Measurements from ENCODE around the gene THADA.

THADA gene

DNA sequence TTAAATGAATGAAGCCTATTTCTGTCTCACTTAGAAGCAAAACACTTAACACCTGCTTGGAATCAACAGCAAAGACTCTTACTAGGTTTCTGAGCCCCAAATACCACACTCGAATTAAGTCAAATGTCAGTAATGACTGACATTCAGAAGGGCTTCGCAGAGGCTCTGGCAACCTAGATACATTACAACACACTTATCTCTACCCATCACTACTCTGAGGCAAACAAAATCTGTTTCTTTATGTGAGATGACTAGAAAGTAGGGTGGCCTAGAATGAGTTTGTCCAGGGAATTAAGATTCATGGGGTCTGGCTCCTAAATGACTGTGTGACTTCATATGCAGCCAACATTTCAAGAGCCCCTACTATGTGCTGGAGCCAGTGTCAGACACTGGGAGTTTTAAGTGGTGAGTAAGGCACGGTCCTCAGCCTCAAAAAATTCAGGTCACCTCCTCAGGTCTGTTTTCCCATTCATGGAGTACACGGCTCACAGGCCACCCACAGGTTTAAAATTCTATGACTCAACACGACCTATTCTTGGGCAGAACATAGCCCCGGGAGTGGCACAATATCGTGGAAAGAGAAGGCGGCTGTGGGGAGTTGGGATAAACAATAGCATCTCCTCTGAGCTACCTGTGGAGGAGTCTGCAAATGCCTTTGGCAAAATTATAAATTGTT lies 219.2 kb downstream of the THADA start:
- no peak for DNase-seq

DNA sequence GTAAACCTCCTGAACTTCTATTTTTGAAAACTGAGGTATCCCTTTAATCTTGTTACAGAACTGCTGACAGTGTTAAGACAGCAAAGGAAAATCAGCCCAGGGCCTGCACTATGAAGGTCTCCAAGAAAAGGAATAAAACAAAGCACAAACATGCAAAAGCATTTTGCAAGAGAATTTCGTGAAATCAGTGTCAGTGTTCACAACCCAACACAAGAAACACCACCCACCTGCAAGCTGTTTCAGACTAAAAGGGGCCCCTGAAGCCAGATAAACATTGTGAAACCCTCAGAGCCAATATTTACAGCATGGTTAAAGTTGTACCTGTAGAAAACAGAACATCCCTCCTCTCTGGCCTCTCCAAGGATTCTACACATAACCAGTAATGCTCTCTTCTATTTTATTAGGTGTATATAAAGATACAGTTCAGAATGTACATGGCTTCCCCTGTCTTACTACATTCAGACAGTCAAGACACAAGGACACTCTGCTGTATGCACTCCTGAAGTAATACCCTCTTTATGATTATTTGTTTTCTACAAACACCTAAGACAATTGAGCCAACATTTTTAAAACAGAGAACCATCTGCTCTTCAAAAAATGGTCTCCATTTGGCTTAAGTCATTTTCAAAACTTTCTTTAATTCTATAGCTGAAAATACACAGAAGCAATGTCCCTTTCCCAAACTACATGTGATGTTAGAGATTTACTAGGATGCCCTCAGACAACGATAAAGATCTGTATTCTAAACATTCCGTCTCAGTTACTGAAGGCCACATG lies 219.9 kb downstream of the THADA start:
- DNase-seq, result no peak

DNA sequence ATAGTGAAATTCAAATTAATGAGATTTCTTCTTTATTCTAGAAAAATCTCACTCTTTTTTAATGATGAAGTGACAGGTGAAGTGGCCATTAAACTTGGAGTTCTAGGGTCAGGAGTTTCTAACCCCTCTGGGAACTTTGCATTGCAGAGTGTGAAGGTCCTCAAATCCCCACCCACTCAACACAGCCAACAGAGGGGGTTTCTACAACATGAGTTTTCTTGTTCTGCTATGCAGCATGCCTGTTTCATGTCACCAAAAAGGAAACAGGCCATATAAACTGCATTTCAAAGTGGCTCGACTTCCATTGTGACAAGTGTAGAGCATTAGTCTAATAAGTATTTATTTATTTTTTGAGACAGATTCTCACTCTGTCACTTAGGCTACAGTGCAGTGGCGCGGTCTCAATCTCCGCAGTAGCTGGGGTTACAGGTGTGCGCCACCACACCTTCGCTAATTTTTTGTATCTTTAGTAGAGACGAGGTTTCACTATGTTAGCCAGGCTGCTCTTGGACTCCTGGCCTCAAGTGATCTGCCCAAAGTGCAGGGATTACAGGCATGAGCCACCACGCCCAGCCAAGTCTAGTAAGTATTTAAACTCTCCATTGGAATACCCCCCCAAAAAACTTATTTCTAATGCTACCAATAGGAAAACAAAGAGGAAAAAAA lies 223.3 kb downstream of the THADA start:
- no peak for DNase-seq

DNA sequence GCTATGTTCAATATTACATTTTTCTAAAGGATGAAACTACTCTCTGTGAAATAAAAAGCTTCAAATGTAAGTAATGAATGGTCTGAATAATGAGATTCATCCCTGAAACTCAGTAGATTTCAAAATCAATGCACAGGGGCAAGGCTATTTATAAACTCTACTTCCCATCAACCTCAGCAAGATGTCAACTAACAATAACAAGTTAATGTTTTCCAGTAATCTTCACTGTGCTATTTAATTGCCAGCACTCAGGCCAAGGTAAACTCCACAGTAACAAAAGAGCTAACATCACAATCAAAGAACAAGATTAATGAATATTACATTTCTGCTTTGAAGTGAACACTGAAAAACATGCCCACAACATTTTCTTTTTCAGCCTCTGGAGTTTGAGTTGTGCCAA lies 225.1 kb downstream of the THADA start:
- DNase-seq, result no peak

DNA sequence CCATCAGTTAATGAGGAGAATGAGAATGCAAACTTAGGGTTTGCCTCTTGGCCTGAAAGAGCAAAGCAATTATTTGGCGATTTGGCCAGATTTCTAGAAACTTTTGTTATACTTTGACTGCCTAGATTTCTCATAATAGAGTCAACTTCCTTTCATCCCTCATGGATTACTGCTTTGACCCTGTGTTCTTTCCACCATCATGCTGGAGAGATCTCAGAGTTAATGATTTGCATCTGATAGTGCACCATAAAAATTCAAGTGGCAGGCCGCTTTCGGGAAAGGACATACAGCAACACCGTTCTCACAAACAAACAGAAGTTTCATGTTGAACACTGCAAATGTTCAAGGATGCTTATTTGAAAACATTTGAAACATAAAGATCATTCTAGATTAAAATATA lies 225.7 kb downstream of the THADA start:
- no peak for DNase-seq

DNA sequence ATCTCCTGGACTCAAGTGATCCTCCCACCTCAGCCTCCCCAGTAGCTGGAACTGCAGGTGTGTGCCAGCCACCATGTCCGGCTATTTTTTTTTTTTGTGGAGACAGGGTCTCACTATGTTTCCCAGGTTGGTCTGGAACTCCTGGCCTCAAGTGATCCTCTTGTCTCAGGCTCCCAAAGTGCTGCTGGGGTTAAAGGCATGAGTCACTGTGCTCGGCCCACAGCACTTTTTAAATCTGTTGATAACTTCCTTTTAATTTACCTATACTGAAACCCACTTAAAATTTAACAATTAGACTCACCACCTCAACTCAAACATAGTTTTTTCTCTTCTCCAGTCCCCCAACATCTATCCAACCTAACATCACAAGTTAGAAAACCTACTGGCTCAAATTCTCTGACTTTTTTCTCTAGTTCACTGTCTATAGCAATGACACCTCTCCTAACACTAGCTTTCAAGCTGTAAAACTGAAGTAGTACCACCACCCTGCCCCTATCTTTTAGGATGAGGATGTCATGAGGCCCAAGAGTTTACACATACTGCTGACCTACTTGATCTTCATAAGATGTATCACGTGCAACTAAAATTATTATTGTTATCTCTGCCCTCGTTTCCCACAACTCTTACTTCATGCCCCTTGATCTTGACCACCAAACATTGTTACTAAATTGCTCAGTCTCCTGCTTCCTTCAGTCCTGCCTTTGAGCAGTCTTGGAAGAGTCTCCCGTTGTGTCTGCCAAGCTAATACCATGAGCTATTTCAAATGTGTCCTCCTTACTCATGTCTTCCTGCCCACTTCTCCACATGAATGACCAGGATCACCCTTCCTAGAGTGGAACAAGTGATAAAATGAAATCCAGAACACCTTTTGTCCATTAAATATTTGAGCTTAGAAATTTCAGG lies 227.1 kb downstream of the THADA start:
- no peak for DNase-seq

DNA sequence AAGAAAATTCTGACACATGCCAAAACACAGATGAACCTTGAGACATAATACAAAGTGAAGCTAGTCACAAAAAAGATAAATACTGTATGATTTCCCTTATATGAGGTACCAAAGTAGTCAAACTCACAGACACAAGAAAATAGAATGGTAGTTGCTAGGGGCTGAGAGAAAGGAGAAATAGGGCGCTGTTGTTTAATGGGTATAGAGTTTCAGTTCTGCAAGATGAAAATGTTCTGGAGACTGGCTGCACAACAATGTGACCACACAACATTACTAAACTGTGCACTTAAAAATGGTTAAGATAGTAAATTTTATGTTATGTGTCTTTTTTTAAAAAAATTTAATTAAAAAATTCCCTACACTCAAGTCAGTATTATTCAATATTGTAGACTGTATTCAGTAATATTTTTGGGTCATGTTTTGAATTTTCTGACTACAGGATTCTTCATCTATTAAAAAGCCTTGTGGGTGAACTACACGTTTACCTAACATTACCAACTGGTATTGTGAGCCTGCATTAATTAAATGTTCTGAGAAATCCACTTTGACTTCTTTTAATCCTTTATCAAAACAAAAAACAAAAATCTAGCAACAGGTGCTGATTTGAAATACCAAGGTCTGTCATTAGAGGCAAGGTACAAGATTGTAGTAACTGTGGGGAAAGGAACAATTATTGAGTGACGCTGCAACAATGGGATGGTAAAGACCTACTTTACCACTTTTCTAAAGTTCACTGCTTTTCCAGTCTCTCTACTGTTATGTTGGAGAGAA lies 228.6 kb downstream of the THADA start:
- no peak for DNase-seq

DNA sequence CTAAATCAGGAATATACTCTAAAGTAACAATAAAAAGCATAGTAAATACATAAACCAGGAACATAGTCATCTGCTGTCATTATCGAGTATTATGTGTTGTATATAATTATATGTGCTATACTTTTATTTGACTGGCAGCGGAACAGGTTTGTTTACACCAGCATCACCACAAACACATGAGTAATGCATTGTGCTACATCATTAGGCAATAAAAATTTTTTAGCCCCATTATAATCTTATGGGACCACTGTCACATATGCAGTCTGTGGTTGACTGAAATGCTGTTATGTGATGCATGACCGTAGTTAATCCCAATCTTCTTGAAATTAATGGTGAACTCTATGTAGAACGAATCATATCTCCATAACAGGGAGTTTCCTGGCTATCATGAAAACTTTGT lies 232.7 kb downstream of the THADA start:
- no peak for DNase-seq

DNA sequence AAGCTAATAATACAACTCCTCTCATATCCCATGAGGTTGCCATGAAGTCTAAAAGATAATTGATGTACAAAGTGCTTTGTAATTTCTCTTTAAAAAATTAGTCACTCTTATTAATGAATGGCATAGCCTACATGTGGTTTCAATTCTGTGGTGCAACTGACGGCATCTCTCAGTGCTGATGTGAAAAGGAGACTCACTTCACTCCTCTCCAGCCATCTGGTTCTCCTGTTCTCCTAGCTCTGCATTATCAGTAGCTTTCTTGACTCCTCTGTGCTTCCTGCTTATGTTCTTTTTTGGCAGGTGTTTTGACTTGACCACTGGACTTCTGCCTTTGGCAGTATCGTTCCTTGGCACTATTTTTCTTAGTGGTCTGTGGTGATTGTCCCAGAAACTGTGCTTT lies 234.6 kb downstream of the THADA start:
- no peak for DNase-seq

DNA sequence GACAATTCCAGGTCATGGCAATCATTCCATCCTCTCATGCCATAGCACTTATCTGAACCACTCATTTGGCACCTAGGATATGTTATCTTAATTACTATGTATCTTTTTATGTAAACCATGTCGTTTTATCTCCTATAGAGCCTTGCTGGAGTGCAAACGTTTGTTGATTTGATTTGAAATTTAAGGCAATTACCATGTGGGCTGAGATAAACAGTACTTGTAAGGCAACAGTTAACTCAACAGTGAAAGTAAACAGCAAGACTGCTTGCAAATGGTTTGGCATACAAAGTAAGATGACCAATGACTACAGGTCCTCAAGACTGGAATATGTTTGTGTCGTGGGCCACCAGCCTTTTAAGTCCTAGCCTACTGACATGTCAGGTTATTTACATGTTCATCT lies 235.7 kb downstream of the THADA start:
- DNase-seq, result no peak

DNA sequence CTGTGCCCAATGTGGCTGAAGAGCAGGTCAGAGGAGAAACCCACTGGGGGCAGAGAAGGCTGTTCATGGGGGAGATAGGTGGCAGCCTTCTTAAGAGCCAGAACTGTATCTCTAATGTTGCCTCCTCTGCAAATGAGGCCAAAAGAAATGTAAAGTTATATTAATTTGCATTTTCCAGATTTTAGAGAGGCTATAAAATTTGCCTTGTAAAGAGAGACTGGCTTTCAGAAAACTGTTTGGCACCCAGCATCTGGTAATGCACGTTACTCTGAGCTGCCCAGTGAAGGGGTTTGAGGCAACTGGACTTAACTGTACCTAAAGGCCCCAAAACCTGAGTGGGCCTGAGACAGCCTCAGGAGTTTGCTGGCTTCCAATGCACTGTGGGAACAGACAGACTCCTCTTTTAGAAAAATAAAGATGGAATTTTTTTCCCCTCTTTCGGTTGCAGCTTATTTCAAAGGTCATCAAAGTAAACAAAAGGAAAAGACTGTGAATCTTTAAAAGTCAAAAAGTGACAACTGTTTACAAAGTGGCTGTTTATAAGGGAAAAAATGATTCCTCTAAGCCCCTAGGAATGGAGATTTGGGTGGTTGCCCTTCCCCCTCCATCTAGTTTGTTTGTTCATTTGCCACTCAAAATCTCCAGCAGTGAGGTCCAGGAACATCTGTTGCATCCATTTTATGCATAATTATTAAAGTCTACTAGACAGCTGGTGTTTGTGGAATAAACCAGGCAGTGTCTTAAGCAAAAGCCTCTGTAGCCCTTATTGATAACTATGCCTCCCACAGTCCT lies 237.2 kb downstream of the THADA start:
- DNase-seq, result no peak

DNA sequence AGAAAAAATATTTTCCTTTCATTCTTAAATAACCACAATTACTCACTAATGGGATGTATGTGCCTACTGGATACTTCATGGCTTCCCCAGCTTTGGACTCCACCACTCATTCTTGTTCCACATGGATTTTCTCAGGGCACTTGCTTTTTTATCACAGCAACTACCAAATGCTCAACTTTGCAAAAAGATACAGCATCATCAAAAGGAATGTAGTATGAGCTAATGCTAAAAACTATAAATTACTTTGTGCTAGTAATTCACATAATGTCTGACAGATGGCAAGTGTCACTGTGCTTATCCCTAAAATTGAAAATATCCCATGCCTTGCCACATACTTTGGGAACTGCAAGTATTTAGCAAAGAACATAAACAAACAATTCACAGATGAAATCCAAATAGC lies 239.1 kb downstream of the THADA start:
- DNase-seq, result no peak

DNA sequence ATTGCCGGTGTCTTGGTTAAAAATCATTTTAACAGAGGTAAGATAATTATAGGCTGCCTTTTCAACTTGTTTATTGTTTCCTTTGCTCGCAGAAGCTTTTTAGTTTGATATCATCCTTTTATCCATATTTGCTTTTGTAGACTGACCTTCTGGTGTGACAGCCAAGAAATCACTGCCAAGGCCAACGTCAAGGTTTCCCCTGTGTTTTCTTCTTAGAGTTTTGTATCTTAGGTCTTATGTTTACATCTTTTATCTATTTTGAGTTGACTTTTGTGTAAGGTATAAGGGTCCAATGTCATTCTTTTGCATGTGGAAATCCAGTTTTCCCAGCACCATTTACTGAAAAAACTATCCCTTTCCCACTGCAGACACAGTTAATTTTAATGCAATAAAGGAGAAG lies 240.4 kb downstream of the THADA start:
- DNase-seq, result no peak

DNA sequence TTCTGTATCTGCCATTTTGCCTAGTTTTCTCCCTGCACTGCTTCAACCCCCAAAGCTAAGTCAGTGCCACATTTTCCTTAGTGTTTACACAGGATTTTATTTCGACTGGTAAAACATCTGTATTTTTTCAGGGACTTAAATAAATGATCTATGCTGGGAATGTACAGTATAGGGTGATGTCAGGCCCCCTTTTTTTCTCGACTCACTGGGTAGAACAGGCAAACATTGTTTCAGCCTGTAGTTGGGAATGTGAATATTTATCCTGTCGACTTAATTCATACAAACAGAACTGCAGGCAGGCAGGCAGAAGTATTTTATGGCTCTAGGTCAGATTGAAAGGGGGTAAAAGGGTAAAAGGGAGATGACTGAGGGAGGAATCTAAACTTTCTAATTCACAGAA lies 245.9 kb downstream of the THADA start:
- DNase-seq, result no peak

DNA sequence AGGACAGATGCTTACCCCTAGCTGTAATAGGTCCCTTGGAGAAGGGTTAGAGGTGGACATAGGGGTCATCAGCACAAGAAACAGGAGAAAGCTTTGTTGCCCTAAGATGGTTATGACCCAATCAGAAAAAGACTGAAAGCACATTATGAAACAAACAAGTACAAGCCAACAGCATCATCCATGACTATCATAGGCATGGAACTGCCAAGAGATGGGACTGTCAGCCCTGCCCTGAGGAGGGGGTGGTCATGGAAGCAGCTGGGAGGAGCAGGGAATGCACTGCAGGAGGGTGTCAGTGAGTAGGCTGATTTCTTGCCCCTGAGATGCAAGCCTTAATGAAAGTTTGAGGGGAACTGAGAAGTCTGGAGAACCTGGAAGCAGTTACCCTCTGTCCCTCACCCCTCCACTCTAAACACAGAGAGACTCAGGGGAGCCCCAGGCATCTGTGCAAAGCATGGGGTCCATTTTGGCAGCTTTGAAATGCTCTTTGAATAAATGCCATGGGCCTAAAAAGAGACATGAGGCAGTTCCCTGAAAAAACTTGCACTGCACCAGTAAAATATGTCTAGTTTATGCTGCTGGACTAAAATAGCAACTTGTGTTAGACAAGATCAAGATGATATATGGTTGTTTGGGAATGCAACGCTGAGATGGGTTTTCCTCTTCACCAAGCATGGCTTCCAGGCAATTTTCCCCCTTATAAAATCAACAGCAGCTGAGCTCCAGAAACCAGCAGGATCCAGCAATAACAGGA lies 246.8 kb downstream of the THADA start:
- DNase-seq, result no peak

DNA sequence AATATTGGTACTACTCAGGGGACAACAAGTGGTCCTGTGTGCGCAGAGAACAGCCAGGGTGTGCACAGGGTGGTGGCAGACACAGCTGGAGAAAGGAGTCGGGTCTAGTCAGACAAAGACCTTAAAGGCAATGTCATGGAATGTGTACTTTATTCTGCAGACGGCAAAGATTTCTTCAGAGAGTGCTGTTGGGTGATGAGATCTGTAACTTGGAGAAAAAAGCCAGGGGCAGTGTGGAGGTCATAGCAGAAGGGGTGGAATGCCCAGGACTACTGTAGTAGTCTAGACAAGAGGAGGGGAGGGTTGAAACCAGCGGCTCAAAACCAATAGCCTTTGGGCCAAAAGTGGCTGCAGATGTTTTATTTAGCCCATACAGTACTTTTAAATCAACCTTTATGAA lies 248.1 kb downstream of the THADA start:
- no peak for DNase-seq

DNA sequence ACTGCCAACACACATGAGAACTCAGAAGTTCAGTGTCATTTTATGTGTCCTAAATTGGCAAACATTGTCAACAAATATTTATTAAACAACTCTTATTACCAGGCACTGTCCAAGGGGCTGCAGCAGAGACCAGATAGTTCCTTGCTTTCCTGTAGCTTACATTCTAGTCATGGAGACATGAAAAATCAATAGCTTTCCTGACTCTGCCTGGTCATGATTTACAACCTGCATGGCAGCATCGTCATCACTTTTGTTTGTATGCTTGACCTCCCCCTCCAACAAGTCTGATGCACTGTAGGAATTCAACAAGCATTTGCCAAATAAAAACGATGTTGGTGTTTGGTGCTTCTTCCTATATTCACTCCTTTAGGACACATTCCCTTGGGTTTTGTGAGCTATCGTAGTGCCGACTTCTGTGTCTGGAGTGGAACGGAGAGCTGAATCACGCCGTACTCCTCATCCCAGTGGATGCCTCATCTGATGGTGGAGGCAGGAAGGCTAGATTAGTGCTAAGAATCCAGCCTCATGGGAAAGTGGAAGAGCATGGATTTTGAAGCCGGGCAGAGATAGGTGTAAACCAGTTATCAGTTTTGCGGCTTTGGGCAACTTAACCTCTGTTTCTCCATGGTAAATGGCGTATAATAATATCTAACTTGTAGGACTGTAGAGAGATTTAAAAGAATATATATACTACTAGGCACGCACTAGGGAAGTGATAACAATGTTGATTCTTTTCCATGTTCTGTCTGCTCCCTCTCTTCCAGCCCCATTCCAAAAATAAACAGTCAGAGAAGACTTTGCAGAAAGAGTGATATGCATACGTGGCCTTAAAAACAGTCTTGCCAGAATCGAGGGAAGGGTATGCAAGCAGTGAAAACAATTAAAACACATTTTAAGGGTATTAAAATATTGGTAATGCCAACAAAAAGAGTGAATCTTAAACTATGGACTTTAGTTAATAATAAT lies 249.0 kb downstream of the THADA start:
- no peak for DNase-seq

DNA sequence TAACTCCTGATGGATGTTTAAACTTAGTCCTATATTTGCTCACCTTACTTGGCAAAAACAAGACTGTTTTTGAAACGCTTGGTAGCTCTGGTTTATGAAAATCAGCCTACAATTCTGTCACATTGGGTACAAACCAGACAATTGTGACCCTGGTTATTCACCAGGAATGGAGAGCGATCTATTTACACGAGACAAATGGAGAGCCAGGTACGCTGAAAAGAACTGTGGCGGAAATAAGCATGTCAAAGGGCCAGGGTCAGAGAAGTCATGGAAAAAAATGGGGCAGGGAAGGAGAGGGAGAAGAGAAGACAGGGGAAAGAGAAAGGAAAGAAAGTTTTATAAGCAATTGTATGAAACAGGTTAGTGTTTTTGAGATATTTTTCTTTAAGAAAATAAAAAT lies 250.0 kb downstream of the THADA start:
- DNase-seq, result no peak

DNA sequence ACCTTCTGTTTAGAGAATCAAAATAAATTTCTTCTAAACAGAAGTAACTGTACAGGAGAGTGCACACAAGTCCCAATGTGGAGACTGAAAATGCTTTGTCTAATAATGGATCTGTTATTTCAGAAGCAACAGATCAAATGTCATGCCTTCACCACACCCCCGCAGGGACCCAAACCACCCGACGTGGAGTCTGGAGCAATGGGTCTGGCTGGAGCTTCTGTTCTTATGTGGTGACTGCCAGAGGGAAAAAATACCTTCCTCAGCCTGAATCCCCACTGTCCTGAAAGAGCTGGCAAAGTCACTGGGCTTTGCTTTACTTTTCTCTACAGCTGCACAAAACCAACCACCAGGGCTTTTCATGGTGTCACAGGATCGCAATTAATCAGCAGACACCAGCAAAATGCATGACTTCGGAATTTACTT lies 250.4 kb downstream of the THADA start:
- DNase-seq, result no peak

Data from central memory CD4-positive, alpha-beta T cell (primary cell).